GM12878 (cell line): ENCODE data around the gene LMX1A. TPM values are rescaled to one million over a fixed set of nuclear protein-coding genes. Genes with fewer than 3 reads are reported as not detected.

Experiments
- ATAC-seq: fragments of 200-7000 bp; cut with Tn5 transposase; 3 replicates; pipeline ENCODE4 v1.9.1; 2020; ENCODE audit warnings: mild to moderate bottlenecking, moderate library complexity
- BruUV-seq: library from RNA; stranded (reverse); fragments of 400-500 nt; replicated peaks from 2 replicates; lab custom pipeline; 2021; lab: Mats Ljungman, UMichigan
- CTCF ChIA-PET: fragments of 300-600 bp; sonication (Branson Sonifier 250); formaldehyde crosslinking; extraction: SDS; loops from one replicate; lab custom pipeline; 2021; ENCODE audit warnings: inconsistent platforms; lab: Yijun Ruan, JAX
- POLR2A ChIA-PET: fragments of 350-600 bp; formaldehyde crosslinking; extraction: SDS; loops from one replicate; lab custom pipeline; 2021; ENCODE audit warnings: inconsistent platforms; lab: Charles Lee
- RAD21 ChIA-PET: fragments of 300-600 bp; sonication (Branson Sonifier 250); formaldehyde crosslinking; loops from one replicate; lab custom pipeline; 2023; ENCODE audit warnings: antibody characterized with exemption; ENCODE audit not compliant: unreplicated experiment; lab: Charles Lee
- SMC1A ChIA-PET: fragments of 300-600 bp; sonication (Branson Sonifier 250); formaldehyde crosslinking; loops from one replicate; lab custom pipeline; 2023; ENCODE audit not compliant: unreplicated experiment, uncharacterized antibody; lab: Charles Lee
- DNase-seq: peaks from one replicate; pipeline ENCODE4 v3.0.0-alpha.2; 2011; ENCODE audit warnings: low read depth, low spot score
- FAIRE-seq: peaks from 3 replicates; lab custom pipeline; 2011; peaks lifted over from hg19 to GRCh38; lab: Jason Lieb, UNC
- H2AFZ ChIP-seq: 2 replicates; pipeline ENCODE4 v1.6.0; 2011; ENCODE audit warnings: low read depth, low read length, control low read depth; ENCODE audit not compliant: control insufficient read depth
- H3K27ac ChIP-seq: 2 replicates; pipeline ENCODE4 v1.5.1; 2011; ENCODE audit warnings: control low read depth; ENCODE audit not compliant: control insufficient read depth, insufficient read depth
- H3K27me3 ChIP-seq, 2 experiments: replicated peaks in 1 of 2; 2 replicates each; pipeline versions ENCODE4 v1.6.0 to v1.6.1; 2011; ENCODE audit warnings: low read length in 1 of 2; ENCODE audit not compliant: control insufficient read depth in 2 of 2, insufficient read depth in 2 of 2
- H3K36me3 ChIP-seq, 2 experiments: 2 replicates each; pipeline ENCODE4 v1.5.1; 2011; ENCODE audit warnings: low read length in 1 of 2; ENCODE audit not compliant: control insufficient read depth in 2 of 2, insufficient read depth in 2 of 2
- H3K4me1 ChIP-seq: 2 replicates; pipeline ENCODE4 v1.6.1; 2011; ENCODE audit warnings: mild to moderate bottlenecking, low read length, moderate library complexity, mixed read lengths; ENCODE audit not compliant: control insufficient read depth, insufficient read depth
- H3K4me2 ChIP-seq: 2 replicates; pipeline ENCODE4 v1.6.0; 2011; ENCODE audit warnings: control low read depth; ENCODE audit not compliant: control insufficient read depth, insufficient read depth
- H3K4me3 ChIP-seq: fragments of 200-600 bp; sonication (generic); 2 replicates; pipeline ENCODE4 v1.5.1; 2016
- H3K79me2 ChIP-seq: 2 replicates; pipeline ENCODE4 v1.6.0; 2011; ENCODE audit warnings: low read length; ENCODE audit not compliant: control insufficient read depth, insufficient read depth
- H3K9ac ChIP-seq: 2 replicates; pipeline ENCODE4 v1.8.0; 2011; ENCODE audit warnings: low read length, control low read depth, mixed read lengths; ENCODE audit not compliant: control insufficient read depth, insufficient read depth
- H3K9me3 ChIP-seq: replicated peaks from 3 replicates; pipeline ENCODE4 v1.5.1; 2011; ENCODE audit warnings: mild to moderate bottlenecking, low read length; ENCODE audit not compliant: control insufficient read depth, insufficient read depth
- H4K20me1 ChIP-seq: 2 replicates; pipeline ENCODE4 v1.6.0; 2011; ENCODE audit not compliant: control insufficient read depth, insufficient read depth
- ATF3 ChIP-seq: IDR thresholded peaks from 2 replicates; pipeline ENCODE4 v1.6.1; 2011; ENCODE audit warnings: low read depth, mild to moderate bottlenecking, low read length, moderate library complexity, borderline replicate concordance; ENCODE audit errors: extremely low read depth
- BCL11A ChIP-seq: IDR thresholded peaks from 2 replicates; pipeline ENCODE4 v1.6.1; 2011; ENCODE audit warnings: low read depth, low read length
- ESRRA ChIP-seq: IDR thresholded peaks from 2 replicates; pipeline ENCODE4 v1.6.1; 2012; ENCODE audit warnings: mild to moderate bottlenecking, low read length, improper control_type of control experiment
- ETV6 ChIP-seq, 2 experiments: fragments of 450-650 bp in 1 of 2; IDR thresholded peaks in 1 of 2; conservative IDR thresholded peaks in 1 of 2; 2 replicates each; pipeline ENCODE4 v1.6.1; 2014; ENCODE audit warnings: antibody characterized with exemption in 1 of 2, borderline replicate concordance in 1 of 2, low read depth in 1 of 2, mild to moderate bottlenecking in 1 of 2, moderate library complexity in 1 of 2
- EZH2 ChIP-seq: IDR thresholded peaks from 2 replicates; pipeline ENCODE4 v1.6.1; 2012; ENCODE audit warnings: low read depth, mild to moderate bottlenecking, control low read depth, inconsistent platforms, low read length, borderline replicate concordance; ENCODE audit not compliant: control insufficient read depth
- MAX ChIP-seq: IDR thresholded peaks from 2 replicates; pipeline ENCODE4 v1.6.1; 2012; ENCODE audit warnings: low read depth, low read length, improper control_type of control experiment
- MXI1 ChIP-seq: fragments of 150-350 bp; IDR thresholded peaks from 2 replicates; pipeline ENCODE4 v1.6.1; 2011; ENCODE audit warnings: low read depth, mild to moderate bottlenecking, inconsistent platforms, low read length, improper control_type of control experiment
- NBN ChIP-seq: fragments of 450-650 bp; IDR thresholded peaks from 2 replicates; pipeline ENCODE4 v1.6.1; 2016
- NFYB ChIP-seq: IDR thresholded peaks from 2 replicates; pipeline ENCODE4 v1.6.1; 2011; ENCODE audit warnings: low read depth, mild to moderate bottlenecking, low read length, improper control_type of control experiment, moderate library complexity; ENCODE audit not compliant: insufficient read depth
- PRDM15 ChIP-seq: fragments of 450-650 bp; formaldehyde crosslinking; IDR thresholded peaks from 2 replicates; pipeline ENCODE4 v1.4.0; 2020; ENCODE audit warnings: mild to moderate bottlenecking, moderate library complexity
- RBBP5 ChIP-seq: fragments of 200-600 bp; sonication (generic); conservative IDR thresholded peaks from 2 replicates; pipeline ENCODE4 v1.6.1; 2016
- SMAD5 ChIP-seq: IDR thresholded peaks from 2 replicates; pipeline ENCODE4 v1.6.1; 2016; ENCODE audit warnings: antibody characterized with exemption, low read depth
- SMC3 ChIP-seq: IDR thresholded peaks from 2 replicates; pipeline ENCODE4 v1.6.1; 2011; ENCODE audit warnings: low read length, improper control_type of control experiment, borderline replicate concordance
- SPI1 ChIP-seq: IDR thresholded peaks from 2 replicates; pipeline ENCODE4 v1.6.1; 2011; ENCODE audit warnings: low read depth, mild to moderate bottlenecking, low read length, moderate library complexity, borderline replicate concordance; ENCODE audit not compliant: insufficient read depth
- WGBS: methylation state at CpG from one replicate; pipeline ENCODE4 v1.1.6; 2016; ENCODE audit warnings: low lambda C conversion rate; ENCODE audit not compliant: insufficient replicate concordance, insufficient coverage; ENCODE audit errors: missing lambda C conversion rate; 5-methylcytosine and 5-hydroxymethylcytosine counted together
- in situ Hi-C: fragments of 300-500 bp; cut with MboI; formaldehyde crosslinking; loops from 9 replicates; pipeline ENCODE4 v1.14.3; 2018; ENCODE audit warnings: mixed read lengths
- intact Hi-C: fragments of 100-400 bp; cut with micrococcal nuclease; formaldehyde crosslinking; loops from one replicate; pipeline ENCODE4 v1.14.2; 2022; ENCODE audit not compliant: unreplicated experiment
- polyA plus RNA-seq, 11 experiments: library from polyadenylated mRNA; depleted of rRNA in 4 of 11; unstranded in 6 of 11; stranded (reverse) in 5 of 11; fragments of >200 nt; fragmentation: Nextera tagmentation in 4 of 11; fragmentation: Illumina TruSeq in 1 of 11; extraction: Ambion mirVana in 4 of 11; extraction: Trizol in 1 of 11; gene quantifications; 1 replicate in 1 of 11; 2 replicates in 10 of 11; pipeline versions ENCODE4 v1.2.1 to v1.2.3, GENCODE V29; 2011 to 2016; ENCODE audit warnings: inconsistent platforms in 2 of 11, missing spikeins in 2 of 11, low read depth in 1 of 11
- total RNA-seq, 4 experiments: library from RNA; depleted of rRNA in 3 of 4; stranded (reverse); fragments of >200 nt in 3 of 4; fragmentation: Illumina TruSeq in 1 of 4; extraction: Trizol in 1 of 4; gene quantifications; 2 replicates each; pipeline versions ENCODE4 v1.2.1 to v1.2.3, GENCODE V29; 2013 to 2021

The LMX1A gene
- total and polyA plus RNA-seq, 10 of the 15 experiments (the other 5 are each of a cell fraction or from before 2014, with no cell fraction given), result not detected

GRCh38 chr1:165344198-165344597, 12.3 kb downstream of the LMX1A start:
- no TSS peak for BruUV-seq
- Histone ChIP-seq H2AFZ (no peak overlapping the region), H3K27me3 (peaks cover 0 to 2% of the 10 kb centered on the region in 2 experiments; a peak in 1 of 4 replicates), H3K27ac (no peak overlapping the region), H3K36me3 (no peaks in the 10 kb centered on the region), H3K4me3 (no peak overlapping the region), H3K9ac (no peak overlapping the region), H3K9me3 (no peaks in the 10 kb centered on the region), H3K79me2 (no peaks in the 10 kb centered on the region), H4K20me1 (no peaks in the 10 kb centered on the region), H3K4me1 (no peaks in the 10 kb centered on the region), H3K4me2 (no peak overlapping the region)
- ChIA-PET RAD21 (interaction anchor here (1.1 kb wide), 1 partner anchor 23 kb away, joined by 3 read pairs; no protein-coding TSS in a partner anchor), CTCF (interaction anchor here (0.9 to 3.1 kb wide), 2 partner anchors 23 to 49 kb away, joined by 3 to 13 read pairs; no protein-coding TSS in a partner anchor), SMC1A (interaction anchor here (1.2 kb wide), 1 partner anchor 23 kb away, joined by 3 read pairs; no protein-coding TSS in a partner anchor), POLR2A (no interaction called here)
- intact Hi-C loops, result no loop called here
- ATAC-seq (no peak), DNase-seq (no peak), FAIRE-seq (no peak)
- no peak for TF ChIP-seq ETV6 (conservative IDR thresholded peaks at IDR 0.05 in 1 of 2, IDR thresholded peaks at IDR 0.05 in 1 of 2; ENCODE audit: borderline replicate concordance in 1 of 2, low read depth in 1 of 2)
- TF ChIP-seq PRDM15 (CRISPR knock-in tag), result no peak
- TF ChIP-seq ATF3, result no peak
- no peak for TF ChIP-seq MAX
- no peak for TF ChIP-seq NBN
- TF ChIP-seq RBBP5, result no peak
- no peak for TF ChIP-seq SPI1
- TF ChIP-seq NFYB, result no peak
- TF ChIP-seq BCL11A, result no peak
- TF ChIP-seq SMC3, result no peak
- no peak for TF ChIP-seq EZH2
- TF ChIP-seq ESRRA, result no peak
- no peak for TF ChIP-seq SMAD5
- TF ChIP-seq MXI1, result no peak
- WGBS, result 0% methylated on average over 2 of the region's 2 CpGs
- in situ Hi-C loops, result no loop called here
